NOMO-1 treated with DMSO at 0.1 percent for 48 hours (cell line): Measurements from ENCODE around the gene PRKCA.
"Not testable (repeated sequence)": the region's sequence is repeated elsewhere in the genome, so short reads cannot be mapped to it uniquely, and the experiment has no call there.

ENCODE experiments used
- DNase-seq: peaks from one replicate; lab custom pipeline; 2025; ENCODE audit not compliant: unreplicated experiment; lab: John Stamatoyannopoulos, UW

Gene PRKCA

DNA sequence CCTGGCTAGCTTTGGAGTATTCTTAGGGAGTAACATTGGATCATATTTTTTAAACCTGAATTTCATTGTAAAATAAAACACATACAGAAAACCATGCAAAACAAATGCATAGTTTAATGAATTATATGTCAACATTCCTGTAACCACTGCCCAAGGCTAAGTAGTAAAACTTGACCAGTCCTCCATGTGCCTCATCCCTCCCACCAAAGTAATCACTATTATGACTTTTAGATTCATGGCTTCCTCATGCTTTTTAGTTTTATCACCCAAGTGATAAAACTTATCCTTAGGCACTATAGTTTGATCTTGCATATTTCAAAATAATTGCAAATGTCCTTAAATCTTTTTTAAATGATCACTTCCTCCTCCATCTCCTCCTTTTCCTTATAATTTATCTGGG is 20.4 kb downstream of the PRKCA start:
- no peak for DNase-seq

DNA sequence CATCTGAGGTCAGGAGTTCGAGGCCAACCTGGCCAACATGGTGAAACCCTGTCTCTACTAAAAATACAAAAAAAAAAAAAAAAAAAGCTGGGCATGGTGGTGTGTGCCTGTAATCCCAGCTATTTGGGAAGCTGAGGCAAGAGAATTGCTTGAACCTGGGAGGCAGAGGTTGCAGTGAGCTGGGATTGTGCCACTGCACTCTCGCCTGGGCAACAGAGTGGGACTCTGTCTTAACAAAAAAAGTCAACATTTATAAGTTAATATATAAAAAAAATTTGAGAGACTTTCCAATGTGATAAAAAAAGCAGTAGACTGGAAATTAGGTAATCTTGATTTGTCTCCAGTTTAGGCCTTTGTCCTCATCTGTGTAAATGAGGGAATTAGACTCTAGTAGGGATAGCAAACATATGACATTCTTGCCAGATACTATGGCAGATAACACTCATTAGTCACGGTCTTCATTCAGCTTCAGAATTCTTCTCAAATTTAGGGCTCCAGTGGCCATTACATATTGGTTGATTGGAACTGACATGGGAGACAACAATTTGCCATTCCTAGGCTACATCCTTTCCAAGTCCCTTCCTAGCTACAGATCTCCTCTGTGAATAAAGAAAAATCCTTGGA is 22.1 kb downstream of the PRKCA start:
- not testable (repeated sequence) for DNase-seq

DNA sequence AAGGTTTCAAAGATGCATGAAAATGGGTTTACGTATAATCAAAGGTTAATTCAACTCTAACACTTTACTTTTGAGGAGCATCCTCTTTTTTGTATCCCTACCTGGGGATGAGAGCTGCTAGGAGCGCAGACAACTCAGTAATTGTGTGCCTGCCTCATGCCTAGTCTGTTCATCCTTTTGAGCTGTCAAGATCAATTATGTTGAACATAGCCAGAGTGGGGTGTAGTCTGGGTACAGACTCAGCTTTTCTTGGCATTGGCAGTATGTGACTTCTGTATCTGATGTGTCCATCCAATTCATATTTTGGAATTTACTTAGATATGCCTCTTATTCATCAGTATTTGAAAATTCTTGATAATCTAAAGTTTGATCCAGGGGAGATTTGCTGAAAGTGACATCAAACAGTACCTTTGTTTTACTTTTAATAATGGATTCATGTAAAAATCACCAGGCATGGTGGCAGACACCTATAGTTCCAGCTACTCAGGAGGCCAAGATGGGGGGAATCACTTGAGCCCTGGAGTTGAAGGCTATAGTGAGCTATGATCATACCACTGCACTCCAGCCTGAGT is 24.1 kb downstream of the PRKCA start:
- no peak for DNase-seq

- no peak for DNase-seq
Observed at GRCh38 chr17:66330646-66331037, 28.2 kb downstream of the PRKCA start.

- peak; percentile 67 for DNase-seq
Observed at GRCh38 chr17:66331038-66331816, 28.8 kb downstream of the PRKCA start.

DNA sequence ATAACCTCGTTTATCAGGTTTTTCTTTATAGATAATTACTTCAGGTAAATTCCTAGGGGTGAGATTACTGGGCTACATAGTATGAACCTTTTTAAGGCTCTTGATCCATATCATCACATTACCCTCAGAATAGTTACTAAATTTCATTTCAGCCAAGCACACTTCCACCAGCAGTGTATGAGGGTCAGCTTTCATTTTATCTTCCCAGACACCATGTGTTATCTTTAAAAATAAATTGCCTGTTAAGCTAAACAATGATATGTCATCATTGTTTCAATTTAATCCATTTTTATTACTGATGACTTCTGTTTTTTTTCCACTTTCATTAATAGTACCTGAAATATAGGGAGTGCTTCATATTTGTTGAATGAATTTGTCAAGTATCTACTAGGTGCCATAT is 33.4 kb downstream of the PRKCA start:
- DNase-seq = no peak

DNA sequence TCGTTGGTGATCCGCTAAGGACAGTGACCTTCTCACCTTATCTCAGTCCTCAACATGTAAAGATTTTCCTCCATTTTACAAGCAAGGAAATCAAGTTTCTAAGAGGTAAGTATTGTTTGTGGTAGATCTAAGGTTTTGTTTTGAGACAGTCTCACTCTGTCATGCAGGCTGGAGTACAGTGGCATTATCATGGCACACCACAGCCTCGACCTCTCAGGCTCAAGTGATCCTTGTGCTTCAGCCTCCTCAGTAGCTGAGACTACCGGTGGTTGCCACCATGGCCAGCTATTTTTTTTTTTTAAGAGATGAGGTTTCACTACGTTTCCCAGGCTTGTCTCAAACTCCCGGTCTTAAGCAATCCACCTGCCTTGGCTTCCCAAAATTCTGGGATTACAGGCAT is 34.9 kb downstream of the PRKCA start:
- no peak for DNase-seq

- no peak for DNase-seq
Observed at GRCh38 chr17:66337866-66338485, 35.6 kb downstream of the PRKCA start.

GRCh38 chr17:66338937-66339336 is 36.5 kb downstream of the PRKCA start:
- no peak for DNase-seq

DNA sequence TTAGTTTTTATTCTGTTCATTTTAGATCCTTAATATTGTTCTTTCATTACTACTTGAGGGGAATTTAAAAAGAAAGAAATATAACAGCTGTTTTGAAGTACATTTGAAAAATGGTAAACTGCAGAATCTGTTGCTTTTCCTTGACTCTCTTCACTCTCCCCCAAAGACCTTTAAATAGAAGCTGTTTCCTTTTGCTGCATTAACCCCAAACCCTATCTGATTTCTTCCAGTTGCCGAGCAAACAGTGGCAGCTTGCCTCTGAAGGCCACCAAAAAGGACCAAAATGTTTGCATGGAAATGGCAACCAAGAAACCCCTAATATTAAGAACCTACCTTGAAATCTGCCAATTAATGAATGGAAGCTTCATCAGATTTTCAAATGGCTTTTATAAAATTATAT is 37.1 kb downstream of the PRKCA start:
- no peak for DNase-seq

- DNase-seq = no peak
Observed at GRCh38 chr17:66340720-66341119, 38.3 kb downstream of the PRKCA start.

DNA sequence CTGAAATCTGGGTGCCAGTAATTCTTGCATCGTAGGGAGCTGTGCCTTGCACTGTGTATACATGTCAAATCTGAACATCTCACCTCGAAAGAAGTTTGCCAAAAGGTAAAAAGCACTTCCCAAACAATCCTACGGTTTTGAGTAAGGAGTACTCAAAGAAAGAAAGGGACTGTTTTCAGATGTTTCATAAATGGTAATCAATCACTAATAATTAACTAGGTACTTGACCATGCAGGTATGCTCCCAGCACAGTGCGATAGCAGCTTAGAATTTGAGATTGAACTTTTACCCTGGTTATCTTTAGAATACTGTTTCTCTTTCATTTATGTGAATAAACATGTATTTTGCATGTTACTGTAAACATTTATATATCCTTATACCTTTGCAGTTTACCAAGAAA is 39.0 kb downstream of the PRKCA start:
- no peak for DNase-seq

DNA sequence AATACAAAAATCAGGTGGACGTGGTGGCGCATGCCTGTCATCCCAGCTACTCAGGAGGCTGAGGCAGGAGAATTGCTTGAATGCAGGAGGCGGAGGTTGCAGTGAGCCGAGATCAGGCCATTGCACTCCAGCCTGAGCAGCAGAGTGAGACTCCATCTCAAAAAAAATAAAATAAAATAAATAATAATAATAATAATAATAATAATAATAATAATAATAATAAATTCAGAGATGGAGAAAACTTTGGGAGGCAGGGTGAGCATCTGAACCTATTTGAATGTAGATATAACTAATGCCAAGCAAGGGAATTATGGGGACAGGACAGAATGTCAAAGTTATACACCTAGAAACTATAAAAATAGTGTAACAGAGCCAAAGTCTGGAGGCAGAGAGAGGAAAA is 39.9 kb downstream of the PRKCA start:
- not testable (repeated sequence) for DNase-seq

- no peak for DNase-seq
Observed at GRCh38 chr17:66343531-66344078, 41.2 kb downstream of the PRKCA start.

- no peak for DNase-seq
Observed at GRCh38 chr17:66344473-66344872, 42.1 kb downstream of the PRKCA start.

DNA sequence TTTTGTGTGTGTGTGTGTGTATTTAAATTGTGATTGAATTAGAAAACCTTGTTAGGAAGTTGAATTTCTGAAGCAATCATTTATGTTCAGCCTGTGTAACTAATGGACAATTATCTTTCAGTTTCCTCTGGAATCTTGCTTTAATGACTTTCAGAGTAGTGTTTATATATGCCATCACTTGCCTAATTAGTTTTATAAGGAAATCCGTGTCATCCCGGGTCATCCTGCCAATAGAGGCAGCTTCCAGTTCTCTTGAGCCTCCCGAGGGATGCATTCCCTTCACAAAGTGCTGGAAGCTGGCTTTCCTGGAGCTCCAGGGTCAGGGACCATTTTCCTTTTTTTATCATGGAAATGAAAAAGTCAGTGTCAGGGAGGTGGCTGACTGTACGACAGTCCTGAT is 42.9 kb downstream of the PRKCA start:
- DNase-seq = no peak

DNA sequence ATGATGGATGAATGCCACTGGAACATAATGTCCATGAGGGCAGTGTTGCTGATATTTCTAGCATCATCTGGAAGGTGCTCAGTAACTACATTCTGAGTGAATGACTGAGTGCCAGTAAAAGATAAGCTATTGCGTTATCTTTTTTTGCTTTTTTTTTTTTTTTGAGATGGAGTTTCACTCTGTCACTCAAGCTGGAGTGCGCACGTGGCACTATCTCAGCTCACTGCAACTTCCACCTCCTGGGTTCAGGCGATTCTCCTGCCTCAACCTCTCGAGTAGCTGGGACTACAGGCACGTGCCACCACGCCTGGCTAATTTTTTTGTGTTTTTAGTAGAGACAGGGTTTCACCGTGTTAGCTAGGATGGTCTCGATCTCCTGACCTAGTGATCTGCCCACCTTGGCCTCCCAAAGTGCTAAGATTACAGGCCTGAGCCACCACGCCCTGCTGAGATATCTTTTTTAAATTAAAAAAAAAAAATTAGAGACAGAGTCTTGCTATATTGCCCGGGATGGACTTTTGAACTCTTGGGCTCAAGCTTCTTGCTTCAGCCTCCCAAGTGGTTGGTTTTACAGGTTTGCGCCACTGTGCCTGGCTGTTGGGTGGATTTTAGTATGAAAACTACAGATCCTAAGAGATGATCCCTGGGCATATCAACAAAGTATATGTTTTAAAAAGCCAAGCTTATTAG is 43.7 kb downstream of the PRKCA start:
- DNase-seq = not testable (repeated sequence)

- no peak for DNase-seq
Observed at GRCh38 chr17:66347661-66348514, 45.5 kb downstream of the PRKCA start.

DNA sequence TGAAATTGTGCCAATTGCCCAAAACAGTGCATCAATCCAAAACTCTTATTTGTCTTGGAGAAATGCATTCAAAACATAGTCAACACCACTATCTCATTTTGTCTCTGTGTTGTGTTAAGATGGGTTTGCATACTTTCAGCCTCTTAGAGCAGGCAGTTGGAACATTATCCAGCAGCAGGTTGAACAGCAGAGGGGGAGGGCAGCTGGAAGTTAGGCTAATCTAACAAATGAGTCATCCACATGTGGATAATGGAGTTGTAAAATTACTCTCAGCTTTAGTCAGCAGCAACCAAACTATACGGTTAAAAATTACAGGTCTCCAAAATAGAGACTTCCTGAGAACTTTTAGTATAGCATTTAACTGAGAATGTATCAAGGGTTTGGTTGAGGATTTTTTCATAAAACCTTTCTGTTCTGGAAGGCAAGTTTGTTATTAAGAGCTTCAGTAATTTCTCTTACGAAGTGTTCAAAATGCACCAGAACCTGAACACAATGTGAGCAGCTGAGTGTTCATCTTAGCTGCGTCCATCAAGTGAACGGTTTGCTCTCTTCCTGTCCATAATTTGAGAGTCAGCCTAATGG is 46.3 kb downstream of the PRKCA start:
- DNase-seq = peak; percentile 41
